MM.1S (cell line): ENCODE measurements around the gene BMP8B.

ENCODE experiments used
- CTCF ChIP-seq: fragments of 300-600 bp; sonication (generic); IDR thresholded peaks from 2 replicates; pipeline ENCODE4 v1.5.1; 2016; ENCODE audit warnings: antibody characterized with exemption, low read length, mixed read lengths
- EZH2 ChIP-seq: fragments of 300-600 bp; sonication (generic); optimal IDR thresholded peaks from 2 replicates; pipeline ENCODE3; 2017; ENCODE audit warnings: low read depth, mild to moderate bottlenecking, antibody characterized with exemption, low read length, mixed read lengths
- EZH2phosphoT487 ChIP-seq: fragments of 300-600 bp; sonication (generic); IDR thresholded peaks from 2 replicates; pipeline ENCODE4 v1.6.1; 2018; ENCODE audit warnings: antibody characterized with exemption, low read length

GRCh38 chr1:39727221-39727931 is 61.3 kb downstream of the BMP8B start:
- TF ChIP-seq CTCF (no peak), EZH2 (no peak), EZH2phosphoT487 (no peak)
